ENCODE data around the gene LSP1. TPM values are rescaled to one million over a fixed set of nuclear protein-coding genes. Genes with fewer than 3 reads are reported as not detected.

Gene LSP1
- total RNA-seq, 1 donor from 2014 or later, result not detected

DNA sequence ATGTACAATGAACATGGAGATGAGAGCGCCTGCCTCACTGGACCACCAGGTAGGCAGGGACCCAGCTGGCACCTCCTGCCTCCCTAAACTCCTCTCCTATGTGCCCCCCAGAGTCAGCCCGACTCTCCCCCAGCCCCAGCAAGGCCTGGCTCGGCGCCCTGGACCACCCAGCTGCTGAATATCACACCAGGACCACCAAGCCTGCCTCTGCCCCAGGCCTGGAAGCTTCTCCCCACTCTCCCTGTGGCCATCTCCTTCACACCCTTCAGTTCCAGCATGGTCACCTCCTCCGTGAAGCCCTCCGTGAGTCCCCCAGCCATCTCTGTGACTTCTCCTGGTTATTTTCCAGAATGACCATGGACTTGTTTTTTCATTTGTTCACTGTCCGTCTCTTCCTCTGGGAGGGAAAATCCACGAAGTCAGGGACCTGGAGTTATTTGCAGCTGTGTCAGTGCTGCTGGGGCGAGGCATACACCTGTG is 6.4 kb upstream of the LSP1 start:
- DNase-seq (ENCODE audit: low read depth), result no peak
- TF ChIP-seq, protein P1, sequence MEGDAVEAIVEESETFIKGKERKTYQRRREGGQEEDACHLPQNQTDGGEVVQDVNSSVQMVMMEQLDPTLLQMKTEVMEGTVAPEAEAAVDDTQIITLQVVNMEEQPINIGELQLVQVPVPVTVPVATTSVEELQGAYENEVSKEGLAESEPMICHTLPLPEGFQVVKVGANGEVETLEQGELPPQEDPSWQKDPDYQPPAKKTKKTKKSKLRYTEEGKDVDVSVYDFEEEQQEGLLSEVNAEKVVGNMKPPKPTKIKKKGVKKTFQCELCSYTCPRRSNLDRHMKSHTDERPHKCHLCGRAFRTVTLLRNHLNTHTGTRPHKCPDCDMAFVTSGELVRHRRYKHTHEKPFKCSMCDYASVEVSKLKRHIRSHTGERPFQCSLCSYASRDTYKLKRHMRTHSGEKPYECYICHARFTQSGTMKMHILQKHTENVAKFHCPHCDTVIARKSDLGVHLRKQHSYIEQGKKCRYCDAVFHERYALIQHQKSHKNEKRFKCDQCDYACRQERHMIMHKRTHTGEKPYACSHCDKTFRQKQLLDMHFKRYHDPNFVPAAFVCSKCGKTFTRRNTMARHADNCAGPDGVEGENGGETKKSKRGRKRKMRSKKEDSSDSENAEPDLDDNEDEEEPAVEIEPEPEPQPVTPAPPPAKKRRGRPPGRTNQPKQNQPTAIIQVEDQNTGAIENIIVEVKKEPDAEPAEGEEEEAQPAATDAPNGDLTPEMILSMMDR (conservative IDR thresholded peaks at IDR 0.05; ENCODE audit: low read depth, low read length), result no peak
- no peak overlapping the region for H3K4me3 ChIP-seq (ENCODE audit: low read depth, low read length)

GRCh38 chr11:1847006-1847735 is 5.7 kb upstream of the LSP1 start:
- no peak for DNase-seq (ENCODE audit: low read depth)
- TF ChIP-seq, protein P1 (conservative IDR thresholded peaks at IDR 0.05; ENCODE audit: low read depth, low read length), result no peak

GRCh38 chr11:1847926-1848639 is 4.8 kb upstream of the LSP1 start:
- DNase-seq (ENCODE audit: low read depth), result no peak
- TF ChIP-seq, protein P1 (conservative IDR thresholded peaks at IDR 0.05; ENCODE audit: low read depth, low read length), result no peak
- H3K4me3 ChIP-seq (ENCODE audit: low read depth, low read length), result no peak overlapping the region

More at GRCh38 chr11:1847006-1847735, 5.7 kb upstream of the LSP1 start:
- H3K4me3 ChIP-seq (ENCODE audit: low read depth, low read length), result no peak overlapping the region

DNA sequence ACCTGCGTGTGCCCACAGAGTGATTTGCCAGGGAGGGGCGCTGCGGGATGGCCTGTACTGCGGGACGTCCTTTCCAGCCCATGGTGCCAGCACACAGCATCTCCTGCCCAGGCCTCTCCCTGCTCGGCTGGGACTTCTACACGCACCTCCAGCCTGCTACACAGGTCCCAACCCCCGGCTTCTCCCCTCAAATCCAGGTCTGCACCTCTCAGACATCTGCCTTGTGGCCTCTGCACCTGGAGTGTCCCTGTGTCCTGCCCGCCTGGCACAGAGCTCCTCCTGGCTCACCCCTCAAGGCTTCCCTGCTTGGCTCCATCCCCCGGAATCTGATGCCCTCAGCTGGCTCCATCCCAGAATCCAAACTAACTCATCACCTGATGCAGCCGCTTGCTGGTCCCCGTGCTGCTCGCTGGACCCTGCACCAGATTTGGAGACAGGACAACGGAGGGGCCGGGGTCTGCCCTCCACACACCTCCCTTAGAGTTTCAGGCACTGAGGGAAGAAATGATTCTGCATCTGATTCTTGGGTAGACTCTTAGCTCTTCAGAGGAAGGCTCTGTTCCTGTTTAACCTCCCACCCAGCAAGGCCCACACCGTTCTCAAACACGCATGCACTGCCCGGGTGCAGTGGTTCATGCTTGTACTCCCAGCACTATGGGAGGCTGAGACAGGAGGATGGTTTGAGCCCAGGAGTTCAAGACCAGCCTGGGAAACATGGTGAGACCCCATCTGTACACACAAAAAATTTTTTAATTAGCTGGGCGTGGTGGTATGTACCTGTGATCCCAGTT is 4.0 kb upstream of the LSP1 start:
- DNase-seq (ENCODE audit: low read depth), result no peak
- TF ChIP-seq, protein P1 (conservative IDR thresholded peaks at IDR 0.05; ENCODE audit: low read depth, low read length), result no peak
- no peak overlapping the region for H3K4me3 ChIP-seq (ENCODE audit: low read depth, low read length)

GRCh38 chr11:1851468-1852180 is 1.3 kb upstream of the LSP1 start:
- no peak for DNase-seq (ENCODE audit: low read depth)
- no peak overlapping the region for H3K4me3 ChIP-seq (ENCODE audit: low read depth, low read length)
- TF ChIP-seq, protein P1 (conservative IDR thresholded peaks at IDR 0.05; ENCODE audit: low read depth, low read length), result no peak

GRCh38 chr11:1852271-1852876 is 510 bp upstream of the LSP1 start:
- H3K4me3 ChIP-seq (ENCODE audit: low read depth, low read length), result no peak overlapping the region
- no peak for DNase-seq (ENCODE audit: low read depth)
- TF ChIP-seq, protein P1 (conservative IDR thresholded peaks at IDR 0.05; ENCODE audit: low read depth, low read length), result no peak

Data from epithelial cell of proximal tubule (primary cell).